CD4-positive, alpha-beta T cell treated with Interleukin-4 for 1 hour (primary cell): ENCODE data around the gene EPHB4.
A peak's percentile ranks its signal among the peaks of the same experiment; 100 is the strongest.
"Not testable (repeated sequence)": the region's sequence is repeated elsewhere in the genome, so short reads cannot be mapped to it uniquely, and the experiment has no call there.

Experiments used
- DNase-seq, 2 donors: peaks; one replicate each; pipeline ENCODE4 v3.0.0-alpha.2; 2020 to 2022

EPHB4 gene

GRCh38 chr7:100827330-100828226 lies at the start of gene EPHB4:
EPHB4 (minus strand) TSS chr7:100827523; CDS start chr7:100827030, 493 bp downstream.
- DNase-seq, result no peak

GRCh38 chr7:100875356-100875751 lies 48.0 kb upstream of the EPHB4 start:
- peak in 1 of 2 donors; percentile 42 for DNase-seq

DNA sequence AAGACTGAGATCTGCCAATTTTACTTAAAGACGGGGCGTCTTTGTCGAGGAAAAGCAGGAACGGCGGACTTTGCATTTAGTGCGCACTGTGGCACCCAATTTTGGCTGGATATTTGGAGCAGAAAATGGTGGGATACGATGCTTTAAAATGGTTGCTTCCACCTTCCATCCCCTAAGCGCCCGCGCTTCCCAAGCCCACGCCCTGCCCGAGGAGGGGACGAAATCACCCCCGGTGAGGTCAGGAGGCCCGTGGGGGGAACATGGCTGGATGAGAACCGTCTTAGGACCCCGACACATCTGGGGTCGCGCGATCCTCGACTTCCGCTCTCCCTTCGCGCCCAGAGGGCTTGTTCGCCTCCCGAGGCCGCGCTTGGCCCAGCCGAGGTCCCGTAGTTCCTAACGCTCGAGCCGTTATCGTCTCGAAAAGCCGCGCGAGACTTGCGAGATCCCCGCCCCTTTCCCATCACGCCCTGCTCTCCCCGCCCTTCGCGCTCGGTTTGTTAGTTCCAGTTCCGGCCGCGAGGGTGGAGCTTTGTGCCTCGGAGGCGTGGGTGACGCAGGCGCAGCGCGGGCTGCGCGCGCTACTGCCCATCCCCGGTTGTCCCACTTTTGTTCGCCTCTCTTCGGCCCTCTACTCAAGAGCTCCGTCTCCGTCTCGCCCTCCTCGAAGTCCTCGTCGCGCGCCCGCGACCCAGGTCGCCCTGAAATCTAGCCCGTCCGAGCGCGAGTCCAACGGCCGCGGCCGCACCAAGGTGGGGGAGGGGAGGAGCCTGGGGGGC lies 47.4 kb upstream of the EPHB4 start, which contains the start of gene SRRT:
TSS of gene SRRT (plus strand) at position 527 of the 779 bp plus-strand sequence. CDS start 488 bp downstream, outside the sequence.
- peak; percentile 98 for DNase-seq

GRCh38 chr7:100874300-100874576 lies 46.9 kb upstream of the EPHB4 start:
- no peak for DNase-seq

GRCh38 chr7:100873599-100874299 lies 46.4 kb upstream of the EPHB4 start:
- no peak for DNase-seq

DNA sequence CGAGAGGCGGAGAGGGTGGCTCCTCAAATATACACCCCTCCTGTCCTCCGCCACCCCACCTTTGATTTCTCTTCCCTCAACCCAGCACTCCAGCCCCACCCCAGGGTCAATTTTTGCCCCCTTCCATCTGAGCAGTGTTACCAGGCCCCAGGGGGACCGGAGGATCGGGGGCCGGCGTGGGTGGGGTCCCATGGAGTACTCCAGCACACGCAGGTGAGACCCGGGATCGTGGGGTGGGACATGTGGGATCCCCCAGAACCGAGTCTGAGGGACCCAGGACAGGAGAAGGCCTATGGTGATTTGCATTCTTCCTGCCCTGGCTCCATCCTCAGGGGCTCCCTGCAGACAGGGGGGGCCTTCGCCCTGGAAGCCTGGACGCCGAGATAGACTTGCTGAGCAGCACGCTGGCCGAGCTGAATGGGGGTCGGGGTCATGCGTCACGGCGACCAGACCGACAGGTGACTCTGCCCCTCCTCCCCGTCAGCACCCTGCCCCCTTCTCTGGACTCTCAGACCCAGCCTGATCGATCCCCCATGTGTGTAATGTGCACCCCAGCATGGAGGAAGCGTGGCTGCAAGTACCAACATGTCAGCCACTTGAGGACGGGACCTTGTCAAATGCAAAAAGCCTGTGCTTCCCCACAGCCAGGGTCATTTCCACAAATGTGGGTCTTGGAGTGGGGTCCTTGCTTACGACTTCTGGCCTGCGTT lies 40.6 kb upstream of the EPHB4 start:
- no peak for DNase-seq

DNA sequence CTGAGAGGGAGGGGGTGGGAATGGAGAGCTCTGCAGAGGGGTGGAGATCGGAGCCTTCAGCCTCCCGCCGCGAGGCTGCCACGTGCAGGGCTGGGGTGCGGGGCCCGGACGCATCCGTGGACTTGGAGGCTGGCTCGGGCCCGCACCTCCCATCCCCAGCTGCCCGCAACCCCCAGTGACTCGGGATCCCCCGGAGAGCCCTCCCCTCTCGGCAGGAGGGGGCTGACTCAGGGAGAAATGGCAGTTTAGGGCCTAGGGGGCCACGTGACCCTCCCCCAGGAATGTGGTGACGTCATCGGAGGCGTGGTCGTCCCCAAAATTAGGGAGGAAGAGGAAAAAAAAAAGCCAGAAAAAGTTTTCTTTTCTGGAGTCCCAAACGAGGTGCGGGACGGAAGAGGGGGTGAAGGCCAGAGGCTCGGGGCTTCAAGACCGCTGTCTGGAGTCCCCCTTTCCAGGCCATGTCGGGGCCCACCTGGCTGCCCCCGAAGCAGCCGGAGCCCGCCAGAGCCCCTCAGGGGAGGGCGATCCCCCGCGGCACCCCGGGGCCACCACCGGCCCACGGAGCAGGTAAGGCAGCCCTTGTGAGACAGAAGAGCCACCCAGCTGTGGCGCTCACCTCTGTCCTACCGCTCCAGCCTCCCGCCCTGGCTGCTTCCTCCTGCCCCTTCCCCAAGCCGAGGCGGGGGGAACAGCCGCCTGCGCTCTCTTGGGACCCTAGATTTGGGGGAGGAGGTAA lies 39.9 kb upstream of the EPHB4 start, which contains the start of gene TRIP6:
TSS of gene TRIP6 (plus strand) at position 348 of the 736 bp plus-strand sequence. CDS start at position 459, 111 bp downstream.
- peak; percentile 37 to 52 for DNase-seq

DNA sequence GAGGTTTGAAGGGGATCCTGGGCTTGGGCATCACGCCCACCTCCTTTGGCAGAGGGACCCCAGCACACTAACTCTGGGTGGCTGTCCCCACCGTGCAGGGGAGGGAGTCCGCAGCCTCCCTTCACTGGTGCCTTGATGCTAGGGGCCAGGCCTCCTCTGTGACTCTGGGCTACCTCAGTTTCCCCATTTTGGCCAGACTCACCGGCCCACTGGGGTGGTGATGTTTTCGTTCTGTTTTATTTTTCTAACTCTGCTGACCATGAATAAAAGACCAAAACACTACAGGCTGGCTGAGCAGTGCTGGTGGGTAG lies 39.4 kb upstream of the EPHB4 start:
- no peak for DNase-seq

- peak in 1 of 2 donors; percentile 24 for DNase-seq
These were observed 38.8 kb upstream of the EPHB4 start for GRCh38 chr7:100865938-100866728.

GRCh38 chr7:100865372-100865911 lies 38.1 kb upstream of the EPHB4 start:
- no peak for DNase-seq

DNA sequence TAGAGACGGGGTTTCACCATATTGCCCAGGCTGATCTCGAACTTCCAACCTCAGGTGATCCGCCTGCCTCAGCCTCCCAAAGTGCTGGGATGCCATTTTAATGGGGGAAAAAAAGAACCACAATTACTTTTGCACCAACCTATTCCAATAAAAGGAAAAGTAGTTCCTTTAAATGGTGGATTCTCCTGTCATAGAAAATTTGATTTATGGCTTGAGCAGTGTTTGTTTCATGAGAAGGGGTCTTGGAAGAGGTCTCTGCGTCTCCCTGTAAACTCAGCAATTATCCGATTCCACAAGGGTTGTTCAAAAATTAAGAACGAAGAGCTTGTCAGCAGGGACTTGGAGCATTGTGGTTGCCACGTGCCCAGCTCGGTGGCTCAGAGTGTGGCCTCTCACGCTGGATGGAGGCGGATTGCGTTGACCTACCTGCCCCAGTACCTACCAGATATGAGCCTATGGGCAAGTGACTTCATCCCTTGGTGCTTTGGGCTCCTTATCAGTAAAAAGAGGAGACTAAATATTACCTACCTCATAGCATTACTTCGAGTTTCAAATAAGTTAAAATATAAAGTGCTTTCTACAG lies 37.0 kb upstream of the EPHB4 start:
- DNase-seq, result no peak

DNA sequence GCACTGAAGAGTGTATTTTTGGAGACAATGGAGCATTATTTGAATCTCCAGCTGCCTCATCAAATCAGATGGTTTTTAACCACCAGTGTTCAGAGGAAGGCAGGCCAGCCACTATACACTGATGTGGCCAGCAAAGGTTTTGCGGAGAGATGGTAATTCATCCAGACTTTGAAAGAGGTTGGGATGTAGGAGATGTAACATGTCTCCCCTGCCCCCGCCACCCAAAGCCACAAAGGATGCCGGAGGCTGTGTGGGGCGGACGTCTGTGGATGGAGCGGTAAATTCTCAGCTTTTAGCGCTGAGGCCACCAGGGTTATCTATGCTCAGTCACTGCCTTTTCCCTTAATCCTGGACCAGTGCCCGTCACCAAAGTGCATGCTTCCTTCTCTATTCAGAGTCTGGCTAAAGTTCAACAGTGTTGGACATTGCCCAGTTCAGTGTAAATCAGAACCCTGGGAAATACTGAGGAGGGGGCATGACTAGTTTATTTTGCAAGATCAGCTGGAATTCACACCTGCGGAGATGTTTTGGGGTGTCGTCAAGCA lies 36.2 kb upstream of the EPHB4 start:
- DNase-seq, result no peak

DNA sequence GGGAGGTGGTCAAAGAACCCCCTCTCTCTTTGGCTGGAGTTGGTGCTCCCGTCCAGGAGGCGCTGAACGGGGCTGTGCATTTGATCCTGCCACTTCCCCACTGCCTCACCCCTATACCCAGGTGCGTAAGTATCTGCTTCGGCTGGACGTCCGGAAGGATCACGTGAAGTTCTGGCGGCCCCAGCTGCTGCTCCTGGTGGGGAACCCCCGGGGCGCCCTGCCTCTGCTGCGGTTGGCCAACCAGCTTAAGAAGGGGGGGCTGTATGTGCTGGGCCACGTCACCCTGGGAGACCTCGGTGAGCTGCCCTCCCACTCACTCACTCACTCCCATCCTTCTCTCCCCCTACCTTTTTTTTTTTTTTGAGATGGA lies 34.3 kb upstream of the EPHB4 start:
- DNase-seq, result no peak

GRCh38 chr7:100860702-100861615 lies 33.6 kb upstream of the EPHB4 start:
- DNase-seq, result no peak

- no peak for DNase-seq
These were observed 32.5 kb upstream of the EPHB4 start for GRCh38 chr7:100859856-100860255.

- no peak for DNase-seq
These were observed 29.6 kb upstream of the EPHB4 start for GRCh38 chr7:100856871-100857282.

GRCh38 chr7:100855515-100855914 lies 28.2 kb upstream of the EPHB4 start:
- DNase-seq, result no peak

- not testable (repeated sequence) for DNase-seq
These were observed 27.6 kb upstream of the EPHB4 start for GRCh38 chr7:100854899-100855298.
